Measurements from ENCODE around the gene BATF2.

Gene BATF2

DNA sequence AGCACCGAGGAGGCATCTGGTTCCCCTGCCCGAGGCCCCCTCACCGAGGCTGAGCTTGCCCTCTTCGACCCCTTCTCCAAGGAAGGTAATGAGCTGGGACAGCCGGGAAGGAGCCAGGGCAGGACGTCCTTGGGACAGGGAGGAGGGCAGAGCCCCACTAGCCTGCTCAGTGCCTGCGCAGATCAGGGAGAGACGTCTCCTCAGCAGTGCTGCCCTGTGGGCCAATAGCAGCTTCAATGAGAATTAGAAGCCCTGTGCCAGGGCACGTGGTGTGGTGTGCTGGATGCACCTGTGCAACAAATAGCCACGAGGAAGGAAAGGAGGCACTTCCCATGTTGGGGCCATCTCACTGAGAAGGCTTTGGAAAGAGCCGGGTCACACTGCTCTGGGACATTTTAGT lies 38.8 kb upstream of the BATF2 start:
- H4K8ac ChIP-seq (ENCODE audit: low read depth, low read length) = no peak overlapping the region
- peaks cover 29 to 30% of the 10 kb centered on the region in 2 experiments for H3K36me3 ChIP-seq (ENCODE audit: control insufficient read depth in 1 of 2, insufficient read depth in 2 of 2, low read length in 2 of 2)
- H2BK5ac ChIP-seq (ENCODE audit: low read depth, low read length, poor library complexity) = no peak overlapping the region
- peak overlapping the region; percentile 14 for H3K9ac ChIP-seq (ENCODE audit: low read length)
- no peak overlapping the region for H2BK12ac ChIP-seq (ENCODE audit: low read length)
- no peak overlapping the region for H2AK5ac ChIP-seq (ENCODE audit: low read length)
- H3K4me1 ChIP-seq (ENCODE audit: control insufficient read depth in 1 of 2, insufficient read depth in 2 of 2, low read length in 2 of 2) = no peaks in the 10 kb centered on the region
- H3K79me1 ChIP-seq (ENCODE audit: low read length) = no peaks in the 10 kb centered on the region
- H4K91ac ChIP-seq (ENCODE audit: low read depth, low read length) = no peak overlapping the region
- H3K4me2 ChIP-seq (ENCODE audit: low read length) = no peak overlapping the region
- no peaks in the 10 kb centered on the region for H3K79me2 ChIP-seq (ENCODE audit: control insufficient read depth, insufficient read depth, low read length, poor library complexity)
- H3K27ac ChIP-seq (ENCODE audit: low read depth, low read length) = no peak overlapping the region
- no CpG with 5 or more reads among the region's 11 CpGs for WGBS (ENCODE audit: extremely low coverage, insufficient coverage, insufficient read length)
- H3K14ac ChIP-seq (ENCODE audit: low read length) = no peak overlapping the region
- no peaks in the 10 kb centered on the region for H3K27me3 ChIP-seq (ENCODE audit: insufficient read depth, low read length)
- H2BK120ac ChIP-seq (ENCODE audit: insufficient read depth, low read length, poor library complexity) = no peak overlapping the region
- H3K23ac ChIP-seq (ENCODE audit: low read length) = no peak overlapping the region
- no peaks in the 10 kb centered on the region for H3K9me3 ChIP-seq (ENCODE audit: insufficient read depth, low read depth, low read length)
- no peak overlapping the region for H2AFZ ChIP-seq (ENCODE audit: insufficient read depth, low read length, poor library complexity)
- no peak for DNase-seq
- no peak overlapping the region for H4K12ac ChIP-seq (ENCODE audit: low read depth, low read length)
- H3K4me3 ChIP-seq (ENCODE audit: low read depth, low read length) = no peak overlapping the region
- H3K18ac ChIP-seq (ENCODE audit: low read length) = no peak overlapping the region
- no peak overlapping the region for H3K4ac ChIP-seq (ENCODE audit: low read depth, low read length)

DNA sequence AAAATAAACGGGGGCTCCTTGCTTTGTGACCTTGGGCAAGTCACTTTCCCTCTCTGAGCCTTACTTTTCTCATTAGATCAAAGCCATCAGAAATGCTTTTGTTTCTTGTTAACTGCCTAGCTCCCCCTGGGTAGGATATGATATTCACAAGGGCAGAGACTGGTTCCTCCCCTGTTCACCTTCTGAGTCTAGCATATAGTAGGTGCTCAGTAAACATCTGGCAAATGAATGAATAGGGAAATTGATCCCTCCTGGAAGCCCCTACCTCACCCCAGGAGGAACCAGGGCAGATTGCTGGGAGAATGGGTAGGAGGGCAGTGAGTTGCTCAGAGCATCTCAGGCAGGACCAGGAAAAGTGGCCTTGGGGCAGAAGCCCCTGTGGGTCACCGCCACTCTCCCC lies 37.7 kb upstream of the BATF2 start:
- Histone ChIP-seq H3K23ac (ENCODE audit: low read length) (no peak overlapping the region), H3K4me1 (ENCODE audit: control insufficient read depth in 1 of 2, insufficient read depth in 2 of 2, low read length in 2 of 2) (no peaks in the 10 kb centered on the region), H3K18ac (ENCODE audit: low read length) (no peak overlapping the region), H3K36me3 (ENCODE audit: control insufficient read depth in 1 of 2, insufficient read depth in 2 of 2, low read length in 2 of 2) (peaks cover 26 to 27% of the 10 kb centered on the region in 2 experiments), H3K79me1 (ENCODE audit: low read length) (no peaks in the 10 kb centered on the region), H2BK120ac (ENCODE audit: insufficient read depth, low read length, poor library complexity) (no peak overlapping the region), H3K14ac (ENCODE audit: low read length) (no peak overlapping the region), H2BK5ac (ENCODE audit: low read depth, low read length, poor library complexity) (no peak overlapping the region), H4K12ac (ENCODE audit: low read depth, low read length) (no peak overlapping the region), H3K27me3 (ENCODE audit: insufficient read depth, low read length) (no peaks in the 10 kb centered on the region), H4K91ac (ENCODE audit: low read depth, low read length) (no peak overlapping the region), H3K4ac (ENCODE audit: low read depth, low read length) (no peak overlapping the region), H4K8ac (ENCODE audit: low read depth, low read length) (no peak overlapping the region), H2AK5ac (ENCODE audit: low read length) (no peak overlapping the region), H3K9me3 (ENCODE audit: insufficient read depth, low read depth, low read length) (no peaks in the 10 kb centered on the region), H3K4me3 (ENCODE audit: low read depth, low read length) (no peak overlapping the region), H3K4me2 (ENCODE audit: low read length) (no peak overlapping the region), H3K27ac (ENCODE audit: low read depth, low read length) (no peak overlapping the region), H3K9ac (ENCODE audit: low read length) (no peak overlapping the region), H3K79me2 (ENCODE audit: control insufficient read depth, insufficient read depth, low read length, poor library complexity) (no peaks in the 10 kb centered on the region), H2AFZ (ENCODE audit: insufficient read depth, low read length, poor library complexity) (no peak overlapping the region), H2BK12ac (ENCODE audit: low read length) (no peak overlapping the region)
- no CpG with 5 or more reads among the region's 2 CpGs for WGBS (ENCODE audit: extremely low coverage, insufficient coverage, insufficient read length)
- DNase-seq = no peak

DNA sequence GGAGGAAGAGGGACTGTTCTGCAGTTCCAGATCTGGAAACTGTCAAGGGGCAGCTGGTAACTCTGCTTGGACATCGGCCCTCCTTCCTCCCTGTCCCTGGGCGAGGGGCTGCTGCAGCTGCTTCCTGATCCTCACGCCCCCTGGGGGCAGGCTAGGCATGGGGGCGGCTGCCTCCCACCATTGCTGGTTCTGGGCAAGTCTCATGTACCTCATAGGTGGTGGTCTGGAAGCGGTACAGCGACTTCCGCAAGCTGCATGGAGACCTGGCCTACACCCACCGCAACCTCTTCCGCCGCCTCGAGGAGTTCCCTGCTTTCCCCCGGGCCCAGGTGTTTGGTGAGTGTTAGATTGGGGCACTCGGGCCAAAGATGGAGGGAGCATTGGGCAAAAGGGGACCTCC lies 35.4 kb upstream of the BATF2 start:
- Histone ChIP-seq H3K79me2 (ENCODE audit: control insufficient read depth, insufficient read depth, low read length, poor library complexity) (no peaks in the 10 kb centered on the region), H2AK5ac (ENCODE audit: low read length) (no peak overlapping the region), H4K8ac (ENCODE audit: low read depth, low read length) (no peak overlapping the region), H3K23ac (ENCODE audit: low read length) (no peak overlapping the region), H3K4me1 (ENCODE audit: control insufficient read depth in 1 of 2, insufficient read depth in 2 of 2, low read length in 2 of 2) (no peaks in the 10 kb centered on the region), H2BK120ac (ENCODE audit: insufficient read depth, low read length, poor library complexity) (no peak overlapping the region), H4K12ac (ENCODE audit: low read depth, low read length) (no peak overlapping the region), H3K4me3 (ENCODE audit: low read depth, low read length) (no peak overlapping the region), H2BK5ac (ENCODE audit: low read depth, low read length, poor library complexity) (no peak overlapping the region), H2BK12ac (ENCODE audit: low read length) (no peak overlapping the region), H3K14ac (ENCODE audit: low read length) (no peak overlapping the region), H3K36me3 (ENCODE audit: control insufficient read depth in 1 of 2, insufficient read depth in 2 of 2, low read length in 2 of 2) (peaks cover 17 to 22% of the 10 kb centered on the region in 2 experiments), H3K27ac (ENCODE audit: low read depth, low read length) (no peak overlapping the region), H3K9me3 (ENCODE audit: insufficient read depth, low read depth, low read length) (no peaks in the 10 kb centered on the region), H3K4me2 (ENCODE audit: low read length) (no peak overlapping the region), H3K27me3 (ENCODE audit: insufficient read depth, low read length) (no peaks in the 10 kb centered on the region), H3K9ac (ENCODE audit: low read length) (no peak overlapping the region), H3K18ac (ENCODE audit: low read length) (no peak overlapping the region), H4K91ac (ENCODE audit: low read depth, low read length) (no peak overlapping the region), H2AFZ (ENCODE audit: insufficient read depth, low read length, poor library complexity) (no peak overlapping the region), H3K4ac (ENCODE audit: low read depth, low read length) (no peak overlapping the region), H3K79me1 (ENCODE audit: low read length) (peaks cover 3% of the 10 kb centered on the region)
- WGBS (ENCODE audit: extremely low coverage, insufficient coverage, insufficient read length) = no CpG with 5 or more reads among the region's 13 CpGs
- DNase-seq = no peak

DNA sequence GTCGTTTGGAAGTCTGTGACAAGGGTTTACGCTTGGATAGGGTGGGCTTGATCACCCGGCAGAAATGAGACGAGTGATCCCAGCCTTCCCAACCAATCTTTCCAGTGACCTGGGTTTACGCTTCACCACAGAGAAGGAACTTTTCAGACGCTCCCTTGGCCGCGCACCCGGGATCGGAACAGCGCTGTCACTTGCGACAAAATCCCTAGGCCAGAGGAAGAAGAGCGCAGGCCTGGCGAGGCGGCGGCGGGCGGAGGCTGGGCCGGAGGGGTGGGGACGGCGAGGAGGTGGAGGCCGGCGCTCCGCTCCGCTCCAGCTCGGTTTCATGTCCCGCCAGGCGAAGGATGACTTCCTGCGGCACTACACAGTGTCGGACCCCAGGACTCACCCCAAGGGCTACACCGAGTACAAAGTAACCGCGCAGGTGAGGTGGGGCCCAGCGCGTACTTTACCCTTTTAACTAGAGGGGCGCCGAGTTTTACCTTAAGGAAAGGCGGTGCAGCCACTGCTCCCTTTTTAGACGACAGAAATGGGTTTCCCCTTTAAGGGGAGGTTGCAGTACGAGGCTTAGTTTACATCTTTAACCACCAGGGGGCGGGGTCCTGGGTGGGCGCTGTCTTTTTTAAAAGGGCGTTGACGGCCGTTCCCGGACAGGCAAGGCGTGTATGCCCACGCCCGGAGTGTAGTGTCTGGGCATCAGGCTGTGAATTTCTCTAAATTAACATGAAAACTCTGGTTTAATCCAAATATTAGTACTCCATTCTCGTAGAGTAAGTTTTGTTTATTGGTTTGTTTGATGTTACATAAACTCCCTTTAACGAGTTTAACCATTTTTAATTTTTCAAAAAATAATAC lies 30.7 kb upstream of the BATF2 start, which contains the start of gene SNX15:
Gene SNX15, plus strand, starts transcription at position 227 of the 855 bp plus-strand sequence. Its CDS starts 99 bp downstream, at position 326.
- no peak within 1 kb of the TSS for H3K4ac ChIP-seq (ENCODE audit: low read depth, low read length)
- H3K9ac ChIP-seq (ENCODE audit: low read length) = peak within 1 kb of the TSS; percentile 91
- peak within 1 kb of the TSS; percentile 99 for H4K8ac ChIP-seq (ENCODE audit: low read depth, low read length)
- H3K79me2 ChIP-seq (ENCODE audit: control insufficient read depth, insufficient read depth, low read length, poor library complexity) = no peaks in the 10 kb centered on the region
- no peak within 1 kb of the TSS for H3K23ac ChIP-seq (ENCODE audit: low read length)
- peak within 1 kb of the TSS; percentile 92 for H3K14ac ChIP-seq (ENCODE audit: low read length)
- peak within 1 kb of the TSS; percentile 91 for H3K4me2 ChIP-seq (ENCODE audit: low read length)
- peaks cover 4% of the 10 kb centered on the region in 2 experiments for H3K36me3 ChIP-seq (ENCODE audit: control insufficient read depth in 1 of 2, insufficient read depth in 2 of 2, low read length in 2 of 2)
- H3K79me1 ChIP-seq (ENCODE audit: low read length) = peaks cover 3% of the 10 kb centered on the region
- H3K4me3 ChIP-seq (ENCODE audit: low read depth, low read length) = peak within 1 kb of the TSS; percentile 80
- WGBS (ENCODE audit: extremely low coverage, insufficient coverage, insufficient read length) = no CpG with 5 or more reads among the region's 51 CpGs
- H3K9me3 ChIP-seq (ENCODE audit: insufficient read depth, low read depth, low read length) = peaks cover 2% of the 10 kb centered on the region
- peak within 1 kb of the TSS; percentile 75 for H4K91ac ChIP-seq (ENCODE audit: low read depth, low read length)
- H3K27me3 ChIP-seq (ENCODE audit: insufficient read depth, low read length) = no peaks in the 10 kb centered on the region
- peak within 1 kb of the TSS; percentile 99 for H2AFZ ChIP-seq (ENCODE audit: insufficient read depth, low read length, poor library complexity)
- peak within 1 kb of the TSS; percentile 95 for H2BK5ac ChIP-seq (ENCODE audit: low read depth, low read length, poor library complexity)
- peak within 1 kb of the TSS; percentile 97 for H4K12ac ChIP-seq (ENCODE audit: low read depth, low read length)
- peak within 1 kb of the TSS; percentile 88 for H3K18ac ChIP-seq (ENCODE audit: low read length)
- no peak within 1 kb of the TSS for H2BK12ac ChIP-seq (ENCODE audit: low read length)
- DNase-seq = peak; percentile 90 to 98
- peak within 1 kb of the TSS; percentile 84 for H3K27ac ChIP-seq (ENCODE audit: low read depth, low read length)
- peaks cover 0 to 3% of the 10 kb centered on the region in 2 experiments for H3K4me1 ChIP-seq (ENCODE audit: control insufficient read depth in 1 of 2, insufficient read depth in 2 of 2, low read length in 2 of 2)
- H2BK120ac ChIP-seq (ENCODE audit: insufficient read depth, low read length, poor library complexity) = peak within 1 kb of the TSS; percentile 91
- no peak within 1 kb of the TSS for H2AK5ac ChIP-seq (ENCODE audit: low read length)

Data from trophoblast cell (in vitro differentiated cells and primary cell).